ENCODE results near the gene TOMM40L.

- TF ChIP-seq CTCF (IDR thresholded peaks at IDR 0.05) (no peak), POLR2A (IDR thresholded peaks at IDR 0.05) (no peak)
Measured at GRCh38 chr1:161259765-161260164, 33.9 kb downstream of the TOMM40L start.
